HTR-8/SVneo (cell line): Measurements from ENCODE around the gene IRGM.
"Not testable (repeated sequence)": the region's sequence is repeated elsewhere in the genome, so short reads cannot be mapped to it uniquely, and the experiment has no call there.

Source experiments
- DNase-seq: peaks from one replicate; pipeline ENCODE4 v3.0.0; 2011; ENCODE audit warnings: low spot score, mixed read lengths; ENCODE audit not compliant: insufficient read length
- FAIRE-seq: peaks from 2 replicates; lab custom pipeline; 2011; peaks lifted over from hg19 to GRCh38; lab: Jason Lieb, UNC

The IRGM gene

DNA sequence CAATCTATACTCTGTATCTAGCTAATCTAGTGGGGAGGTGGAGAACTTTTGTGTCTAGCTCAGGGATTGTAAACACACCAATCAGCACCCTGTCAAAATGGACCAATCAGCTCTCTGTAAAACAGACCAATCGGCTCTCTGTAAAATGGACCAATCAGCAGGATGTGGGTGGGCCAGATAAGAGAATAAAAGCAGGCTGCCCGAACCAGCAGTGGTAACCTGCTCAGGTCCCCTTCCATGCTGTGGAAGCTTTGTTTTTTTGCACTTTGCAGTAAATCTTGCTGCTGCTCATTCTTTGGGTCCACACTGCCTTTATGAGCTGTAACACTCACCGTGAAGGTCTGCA, at the start of gene IRGM:
TSS of gene IRGM (plus strand) at position 214 of the 346 bp plus-strand sequence. CDS start 1,603 bp downstream, outside the sequence.
- DNase-seq, FAIRE-seq: not testable (repeated sequence)

DNA sequence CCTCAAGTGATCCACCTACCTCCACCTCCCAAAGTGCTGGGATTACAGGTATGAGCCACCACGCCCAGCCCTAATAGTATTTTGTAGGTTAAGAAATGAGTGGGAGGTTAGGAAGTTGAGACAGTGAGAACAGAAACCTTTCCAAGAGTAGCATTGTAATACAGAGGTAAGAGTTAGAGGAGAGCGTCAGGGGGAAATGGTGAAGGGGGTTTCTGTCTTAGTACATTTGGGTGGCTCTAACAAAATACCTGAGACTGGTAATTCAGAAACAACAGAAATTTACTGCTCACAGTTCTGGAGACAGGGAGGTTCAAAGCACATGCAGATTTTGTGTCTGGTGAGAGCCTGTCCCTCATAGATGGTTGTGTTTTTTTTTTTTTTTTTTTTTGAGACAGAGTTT, 48.9 kb upstream of the IRGM start:
- DNase-seq (no peak), FAIRE-seq (no peak)

DNA sequence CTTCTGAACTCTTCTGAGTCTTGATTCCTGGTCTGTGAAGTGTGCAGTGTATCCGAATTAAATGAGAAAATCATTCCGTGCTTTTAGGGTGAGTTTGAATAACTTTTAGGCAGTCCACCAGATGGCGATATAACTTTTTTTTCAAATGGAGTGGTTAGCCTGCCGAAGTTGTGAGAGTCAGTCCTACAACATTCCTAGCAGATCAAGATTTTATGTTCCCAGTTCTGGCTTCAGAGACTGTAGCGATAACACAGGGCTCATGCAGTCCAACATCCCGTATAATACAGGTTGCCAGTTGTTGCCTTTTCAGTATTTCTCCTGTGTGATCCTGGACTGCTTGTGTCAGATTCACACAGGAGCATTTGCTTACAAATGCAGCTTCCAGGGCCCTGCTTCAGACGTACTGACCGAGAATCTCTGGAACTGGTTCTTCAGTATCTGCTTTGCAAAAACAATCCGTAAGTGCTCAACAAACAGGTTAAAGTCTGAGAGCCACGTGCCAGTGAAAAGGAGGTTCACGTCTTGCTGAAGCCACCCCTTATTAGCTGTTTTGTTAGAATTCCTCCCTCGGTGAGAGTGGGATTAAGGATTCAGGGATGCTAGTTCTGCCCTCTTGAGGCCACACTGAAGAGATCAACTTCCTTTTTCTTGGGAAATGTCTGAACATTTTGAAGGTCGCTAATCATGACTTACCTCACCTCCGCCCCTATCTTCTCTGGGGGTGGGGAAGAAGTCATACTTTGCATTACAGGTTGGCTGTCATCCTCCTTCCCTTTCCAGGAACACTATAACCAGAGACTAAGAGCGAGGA, 45.0 kb upstream of the IRGM start:
- peak; percentile 67 for FAIRE-seq
- peak; percentile 64 for DNase-seq

- FAIRE-seq (no peak), DNase-seq (no peak)
Measured at GRCh38 chr5:150804388-150804787, 41.9 kb upstream of the IRGM start.

- FAIRE-seq = no peak
- DNase-seq = no peak
Measured at GRCh38 chr5:150809363-150809762, 37.0 kb upstream of the IRGM start.

DNA sequence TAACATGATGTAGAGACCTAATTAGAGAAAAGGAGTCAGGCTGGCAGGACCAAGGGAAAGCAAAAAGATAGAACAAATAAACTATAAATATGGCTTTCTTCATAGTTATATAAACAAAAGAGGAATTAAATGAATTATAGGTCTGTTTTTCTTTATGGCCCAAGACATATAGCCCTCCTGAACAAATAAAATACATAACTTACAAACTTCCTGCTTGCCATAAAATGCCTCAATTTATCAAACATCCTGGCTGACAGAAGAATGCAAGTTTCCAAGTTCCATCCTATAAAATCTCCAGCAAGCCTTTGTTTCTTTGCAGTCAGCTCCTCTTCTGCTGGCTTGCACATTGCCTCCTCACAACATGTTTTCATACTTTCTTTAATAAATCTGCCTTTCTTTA, 31.3 kb upstream of the IRGM start:
- DNase-seq = no peak
- no peak for FAIRE-seq

DNA sequence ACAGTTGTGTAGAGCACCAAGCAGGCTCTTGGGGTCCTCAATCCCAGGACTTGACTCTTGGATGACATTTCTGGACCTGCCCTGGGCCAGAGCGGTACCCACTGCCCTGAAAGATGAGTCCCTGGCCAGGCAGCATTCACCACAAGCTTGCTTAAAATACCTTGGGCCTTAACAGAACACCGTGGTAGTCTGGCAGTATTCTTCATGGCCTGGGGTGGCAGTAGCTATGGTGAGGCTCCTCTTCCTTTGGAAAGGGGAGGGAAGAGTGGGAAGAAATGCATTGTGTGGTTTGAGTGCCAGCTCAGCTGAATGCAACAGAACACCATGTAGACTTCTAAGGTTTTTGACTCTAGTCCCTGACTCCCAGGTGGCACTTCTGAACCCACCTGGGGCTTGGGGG, 29.4 kb upstream of the IRGM start:
- FAIRE-seq = no peak
- DNase-seq = no peak

DNA sequence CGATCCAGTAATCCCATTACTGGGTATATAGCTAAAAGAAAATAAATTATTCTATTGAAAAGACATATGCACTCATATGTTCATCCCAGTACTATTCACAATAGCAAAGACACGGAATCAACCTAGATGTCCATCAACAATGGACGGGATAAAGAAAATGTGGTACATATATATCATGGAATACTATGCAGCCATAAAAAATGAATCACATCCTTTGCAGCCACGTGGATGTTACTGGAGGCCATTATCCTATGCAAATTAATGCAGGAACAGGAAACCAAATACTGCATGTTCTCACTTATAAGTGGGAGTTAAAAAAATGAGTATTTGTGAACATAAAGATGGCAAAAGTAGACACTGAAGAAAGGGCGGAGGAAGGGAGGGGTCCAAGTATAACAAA, 16.6 kb upstream of the IRGM start:
- FAIRE-seq (no peak), DNase-seq (no peak)

GRCh38 chr5:150831821-150832220, 14.5 kb upstream of the IRGM start:
- not testable (repeated sequence) for FAIRE-seq, DNase-seq

DNA sequence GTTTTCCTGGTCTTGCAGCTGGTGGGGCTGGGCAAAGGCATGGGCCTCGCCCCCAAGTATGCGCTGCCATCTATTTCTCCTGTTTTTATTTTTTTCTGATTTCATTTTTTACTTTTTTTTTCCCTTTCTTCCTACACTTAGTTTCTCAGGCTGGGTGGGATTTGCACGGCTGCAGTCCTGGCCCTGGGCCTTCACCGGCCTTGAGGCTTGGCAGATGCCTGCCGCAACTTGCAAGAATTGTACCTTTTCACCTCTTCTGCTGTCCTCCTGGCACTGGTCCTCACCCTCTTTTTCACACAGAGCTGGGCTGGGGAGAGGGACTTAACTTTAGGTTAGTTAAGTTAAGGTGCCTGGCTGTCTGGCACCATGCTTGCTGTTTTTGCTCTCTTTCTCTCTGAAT, 10.3 kb upstream of the IRGM start:
- FAIRE-seq (no peak), DNase-seq (no peak)

DNA sequence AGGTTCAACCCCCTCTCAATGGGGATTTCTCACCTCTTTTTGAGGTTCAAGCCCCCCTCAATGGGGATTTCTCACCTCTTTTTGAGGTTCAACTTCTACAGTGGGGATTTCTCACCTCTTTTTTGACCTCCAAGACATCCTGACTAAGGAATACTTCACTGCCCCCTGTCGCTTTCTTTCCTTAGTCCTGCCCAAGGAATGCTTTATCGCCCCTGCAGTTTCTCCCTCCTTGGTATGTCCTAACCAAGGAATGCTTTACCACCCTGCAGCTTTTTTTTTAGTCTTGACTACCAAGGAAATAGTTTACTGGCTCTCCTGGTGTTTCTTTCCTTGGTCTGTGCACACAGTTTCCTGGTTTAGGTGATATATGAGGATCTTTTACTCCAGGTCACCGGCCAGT, 9.6 kb upstream of the IRGM start:
- FAIRE-seq = no peak
- no peak for DNase-seq

- not testable (repeated sequence) for FAIRE-seq, DNase-seq
Measured at GRCh38 chr5:150845185-150845859, 999 bp upstream of the IRGM start.

GRCh38 chr5:150846654-150847333, 473 bp downstream of the IRGM start:
- peak; percentile 75 for DNase-seq
- peak; percentile 88 for FAIRE-seq

DNA sequence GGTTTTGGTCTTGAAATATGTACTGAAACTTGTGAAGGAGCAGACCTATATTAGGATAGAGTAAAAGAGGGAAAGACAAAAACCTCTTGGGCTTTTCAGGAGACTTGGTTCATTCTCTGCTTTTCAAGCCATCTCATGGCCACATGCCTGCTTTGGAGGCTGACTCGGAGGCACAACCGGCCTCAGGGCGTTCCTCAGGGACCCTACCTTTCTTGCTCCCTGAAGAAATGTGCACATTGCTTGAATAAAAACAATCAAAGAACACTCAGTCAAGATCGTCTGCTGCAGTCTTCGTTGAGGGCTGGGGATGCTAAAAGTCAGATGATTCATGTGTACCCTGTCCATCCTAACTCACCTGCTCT, 994 bp downstream of the IRGM start:
- FAIRE-seq = no peak
- DNase-seq = no peak

DNA sequence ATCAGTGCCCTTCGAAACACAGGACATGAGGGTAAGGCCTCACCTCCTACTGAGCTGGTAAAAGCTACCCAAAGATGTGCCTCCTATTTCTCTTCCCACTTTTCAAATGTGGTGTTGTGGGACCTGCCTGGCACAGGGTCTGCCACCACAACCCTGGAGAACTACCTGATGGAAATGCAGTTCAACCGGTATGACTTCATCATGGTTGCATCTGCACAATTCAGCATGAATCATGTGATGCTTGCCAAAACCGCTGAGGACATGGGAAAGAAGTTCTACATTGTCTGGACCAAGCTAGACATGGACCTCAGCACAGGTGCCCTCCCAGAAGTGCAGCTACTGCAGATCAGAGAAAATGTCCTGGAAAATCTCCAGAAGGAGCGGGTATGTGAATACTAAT, 1.9 kb downstream of the IRGM start:
- no peak for DNase-seq

GRCh38 chr5:150851039-150851438, 4.7 kb downstream of the IRGM start:
- FAIRE-seq = no peak

More for the DNA sequence above, 1.9 kb downstream of the IRGM start:
- FAIRE-seq = peak; percentile 16

GRCh38 chr5:150853561-150853960, 7.2 kb downstream of the IRGM start:
- no peak for FAIRE-seq

More at GRCh38 chr5:150851039-150851438, 4.7 kb downstream of the IRGM start:
- DNase-seq = no peak

DNA sequence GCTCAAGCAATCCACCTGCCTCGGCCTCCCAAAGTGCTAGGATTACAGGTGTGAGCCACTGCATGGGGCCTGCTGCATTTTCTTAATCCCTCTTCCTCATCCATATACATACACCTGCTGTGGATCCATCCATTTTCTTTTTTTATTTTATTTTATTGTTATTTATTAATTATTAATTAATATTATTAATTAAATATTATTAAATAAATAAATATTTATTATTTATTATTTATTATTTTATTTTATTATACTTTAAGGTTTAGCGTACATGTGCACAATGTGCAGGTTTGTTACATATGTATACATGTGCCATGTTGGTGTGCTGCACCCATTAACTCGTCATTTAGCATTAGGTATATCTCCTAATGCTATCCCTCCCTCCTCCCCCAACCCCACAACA, 10.4 kb downstream of the IRGM start:
- FAIRE-seq = not testable (repeated sequence)

More at GRCh38 chr5:150853561-150853960, 7.2 kb downstream of the IRGM start:
- no peak for DNase-seq

GRCh38 chr5:150860246-150860821, 14.0 kb downstream of the IRGM start:
- no peak for DNase-seq
- FAIRE-seq = no peak

More for the DNA sequence above, 10.4 kb downstream of the IRGM start:
- not testable (repeated sequence) for DNase-seq

DNA sequence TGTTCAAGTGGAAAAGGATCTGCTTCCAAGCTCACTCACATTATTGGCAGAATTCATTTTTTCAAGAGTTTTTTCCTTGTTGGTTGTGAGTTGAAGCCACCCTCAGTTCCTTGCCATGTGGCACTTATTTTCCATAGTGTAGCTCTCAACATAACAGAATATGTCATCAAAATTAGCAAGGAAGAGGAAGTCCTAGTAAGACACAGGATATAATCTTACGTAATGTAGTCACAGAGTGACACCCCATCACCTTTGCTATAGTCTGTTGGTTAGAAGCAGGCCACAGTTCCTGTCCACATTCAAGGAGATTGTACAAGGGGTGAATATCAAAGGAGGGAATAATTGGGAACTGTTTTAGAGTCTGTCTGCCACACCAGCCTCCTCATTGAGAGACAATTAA, 15.7 kb downstream of the IRGM start:
- DNase-seq (no peak), FAIRE-seq (no peak)

- no peak for FAIRE-seq
Measured at GRCh38 chr5:150879358-150879757, 33.0 kb downstream of the IRGM start.

More at GRCh38 chr5:150879358-150879757, 33.0 kb downstream of the IRGM start:
- no peak for DNase-seq
